HepG2 (cell line): ENCODE results near the gene PPME1. TPM values are rescaled to one million over a fixed set of nuclear protein-coding genes. Genes with fewer than 3 reads are reported as not detected.

Experiments
- ATAC-seq: fragments of 200-7000 bp; cut with Tn5 transposase; 3 replicates; pipeline ENCODE4 v1.9.1; 2020; ENCODE audit warnings: mild to moderate bottlenecking, moderate library complexity
- BruUV-seq: library from RNA; stranded (reverse); fragments of 400-500 nt; replicated peaks from 2 replicates; lab custom pipeline; 2021; lab: Mats Ljungman, UMichigan
- CTCF ChIA-PET: fragments of 300-600 bp; formaldehyde crosslinking; extraction: SDS; loops from one replicate; lab custom pipeline; 2021; ENCODE audit warnings: low total read pairs, inconsistent platforms, low intra/inter-chr PET ratio; lab: Yijun Ruan, JAX
- POLR2A ChIA-PET: fragments of 350-600 bp; sonication (Branson Sonifier 250); formaldehyde crosslinking; loops from one replicate; lab custom pipeline; 2020; ENCODE audit warnings: antibody characterized with exemption, inconsistent platforms; lab: Yijun Ruan, JAX
- DNase-seq: peaks from one replicate; pipeline ENCODE4 v3.0.0-alpha.2; 2015; ENCODE audit warnings: low spot score
- FAIRE-seq: peaks from 3 replicates; lab custom pipeline; 2011; peaks lifted over from hg19 to GRCh38; lab: Jason Lieb, UNC
- H2AFZ ChIP-seq: one replicate; pipeline ENCODE4 v1.6.1; 2011; ENCODE audit warnings: low read length, inconsistent platforms
- H3K27ac ChIP-seq: fragments of 300-600 bp; 3 replicates; pipeline ENCODE4 v1.8.0; 2011; ENCODE audit warnings: mixed run types, mild to moderate bottlenecking, mixed read lengths, low read length, inconsistent platforms; ENCODE audit not compliant: insufficient read depth; ENCODE audit errors: extremely low read length
- H3K27me3 ChIP-seq, 2 experiments: fragments of 200-600 bp in 1 of 2; 2 replicates in 1 of 2; 3 replicates in 1 of 2; pipeline versions ENCODE4 v1.6.0 to v1.8.0; 2011; ENCODE audit warnings: low read length in 2 of 2, mild to moderate bottlenecking in 2 of 2, moderate library complexity in 2 of 2, inconsistent platforms in 1 of 2; ENCODE audit not compliant: insufficient read depth in 2 of 2, control insufficient read depth in 1 of 2
- H3K36me3 ChIP-seq, 2 experiments: fragments of 200-600 bp in 1 of 2; replicated peaks in 1 of 2; 2 replicates in 1 of 2; 3 replicates in 1 of 2; pipeline versions ENCODE4 v1.5.1 to v1.8.0; 2011; ENCODE audit warnings: low read length in 2 of 2, inconsistent platforms in 1 of 2; ENCODE audit not compliant: insufficient read depth in 2 of 2, control insufficient read depth in 1 of 2
- H3K4me1 ChIP-seq: 2 replicates; pipeline ENCODE4 v1.5.1; 2012; ENCODE audit warnings: low read length, inconsistent platforms; ENCODE audit not compliant: insufficient read depth
- H3K4me2 ChIP-seq: 2 replicates; pipeline ENCODE4 v1.6.0; 2011; ENCODE audit warnings: low read depth, low read length, inconsistent platforms
- H3K4me3 ChIP-seq, 3 experiments: fragments of 200-600 bp in 1 of 3; sonication (generic), shearing (Covaris generic) in 1 of 3; replicated peaks in 1 of 3; 2 replicates each; pipeline ENCODE4 v1.5.1; 2011 to 2016; ENCODE audit warnings: low read length in 3 of 3, inconsistent platforms in 2 of 3, low read depth in 2 of 3, mild to moderate bottlenecking in 2 of 3, control low read depth in 1 of 3, mixed read lengths in 1 of 3; ENCODE audit not compliant: insufficient read depth in 1 of 3
- H3K79me2 ChIP-seq: one replicate; pipeline ENCODE4 v1.6.1; 2011; ENCODE audit warnings: low read length, inconsistent platforms; ENCODE audit not compliant: insufficient read depth
- H3K9ac ChIP-seq: 2 replicates; pipeline ENCODE4 v1.6.0; 2011; ENCODE audit warnings: mild to moderate bottlenecking, low read depth, low read length, inconsistent platforms; ENCODE audit not compliant: insufficient read depth
- H3K9me3 ChIP-seq: 2 replicates; pipeline ENCODE4 v1.5.1; 2012; ENCODE audit warnings: mild to moderate bottlenecking, low read length
- H4K20me1 ChIP-seq: 2 replicates; pipeline ENCODE4 v1.6.0; 2011; ENCODE audit warnings: inconsistent platforms, mild to moderate bottlenecking, low read length, moderate library complexity; ENCODE audit not compliant: insufficient read depth
- ATF3 ChIP-seq: sonication (generic); formaldehyde crosslinking; IDR thresholded peaks from 2 replicates; pipeline ENCODE4 v1.4.0; 2020; ENCODE audit warnings: missing genetic modification reagents
- ATF5 ChIP-seq: sonication (generic); formaldehyde crosslinking; IDR thresholded peaks from 2 replicates; pipeline ENCODE4 v1.4.0; 2020; ENCODE audit warnings: mild to moderate bottlenecking, low read depth, missing genetic modification reagents
- NFE2L2 ChIP-seq: fragments of 150-350 bp; IDR thresholded peaks from 2 replicates; pipeline ENCODE4 v1.6.1; 2014; ENCODE audit warnings: low read length
- NR2F2 ChIP-seq: IDR thresholded peaks from 2 replicates; pipeline ENCODE4 v1.6.1; 2012; ENCODE audit warnings: low read depth, inconsistent platforms, borderline replicate concordance
- POGZ ChIP-seq: sonication (generic); formaldehyde crosslinking; IDR thresholded peaks from 2 replicates; pipeline ENCODE4 v1.4.0; 2020; ENCODE audit warnings: mild to moderate bottlenecking, missing genetic modification reagents
- TAF15 ChIP-seq: fragments of 200-400 bp; formaldehyde crosslinking; IDR thresholded peaks from one replicate; pipeline ENCODE4 v1.6.1; 2018; ENCODE audit warnings: mild to moderate bottlenecking, low read depth, low read length; ENCODE audit not compliant: poor library complexity, severe bottlenecking
- TRAFD1 ChIP-seq: sonication (generic); formaldehyde crosslinking; IDR thresholded peaks from 2 replicates; pipeline ENCODE4 v1.5.1; 2020; ENCODE audit warnings: missing genetic modification reagents, mild to moderate bottlenecking, borderline replicate concordance
- ZBTB44 ChIP-seq: sonication (generic); formaldehyde crosslinking; IDR thresholded peaks from 2 replicates; pipeline ENCODE4 v1.4.0; 2020; ENCODE audit warnings: missing genetic modification reagents
- ZMYM2 ChIP-seq: sonication (generic); formaldehyde crosslinking; IDR thresholded peaks from 2 replicates; pipeline ENCODE4 v1.8.0; 2022; ENCODE audit warnings: mild to moderate bottlenecking, missing genetic modification reagents
- ZNF121 ChIP-seq: sonication (generic); formaldehyde crosslinking; IDR thresholded peaks from 2 replicates; pipeline ENCODE4 v1.5.0; 2020; ENCODE audit warnings: mild to moderate bottlenecking, missing genetic modification reagents
- ZNF557 ChIP-seq: sonication (generic); formaldehyde crosslinking; IDR thresholded peaks from 2 replicates; pipeline ENCODE4 v1.4.0; 2020; ENCODE audit warnings: missing genetic modification reagents
- ZNF768 ChIP-seq: sonication (generic); formaldehyde crosslinking; IDR thresholded peaks from 2 replicates; pipeline ENCODE4 v1.4.0; 2020; ENCODE audit warnings: missing genetic modification reagents
- WGBS: methylation state at CpG from one replicate; pipeline ENCODE4 v1.1.6; 2017; ENCODE audit warnings: low lambda C conversion rate; 5-methylcytosine and 5-hydroxymethylcytosine counted together
- in situ Hi-C: cut with HindIII; loops from 2 replicates; pipeline ENCODE4 v1.10.0; 2017; ENCODE audit warnings: low pct_unique_long_range_greater_than_20kb; ENCODE audit not compliant: extremely low pct_ligation_motif_present
- intact Hi-C: fragments of 100-400 bp; cut with micrococcal nuclease; formaldehyde crosslinking; loops from one replicate; pipeline ENCODE4 v1.10.0; 2022; ENCODE audit not compliant: unreplicated experiment
- polyA plus RNA-seq, 8 experiments: library from polyadenylated mRNA; depleted of rRNA in 3 of 8; stranded (reverse) in 7 of 8; unstranded in 1 of 8; fragments of >200 nt; fragmentation: Illumina TruSeq in 4 of 8; extraction: Trizol in 4 of 8; gene quantifications; 2 replicates each; pipeline versions ENCODE4 v1.2.1 to v1.2.3, GENCODE V29; 2011 to 2016; ENCODE audit warnings: low read depth in 4 of 8, missing spikeins in 1 of 8, mixed read lengths in 1 of 8; ENCODE audit not compliant: insufficient read depth in 1 of 8
- total RNA-seq, 5 experiments: library from RNA; depleted of rRNA; stranded (reverse); fragments of >200 nt; fragmentation: Illumina TruSeq; extraction: Trizol; gene quantifications; 2 replicates each; pipeline ENCODE4 v1.2.3, GENCODE V29; 2016; ENCODE audit warnings: low read depth in 1 of 5

PPME1 gene
- total and polyA plus RNA-seq, 2 of the 13 experiments (the other 11 are each of a cell fraction or from before 2014, with no cell fraction given) = 31.3 to 56.0 TPM

GRCh38 chr11:74138572-74138971, 32.5 kb upstream of the PPME1 start (continued):
- TF ChIP-seq ATF3 (peak; percentile 68; the same call in 1 of the 2 replicates), ZNF557 (CRISPR knock-in tag) (no peak), TAF15 (no peak), ATF5 (CRISPR knock-in tag) (no peak), NFE2L2 (peak; percentile 83), ZNF121 (no peak)
- TF ChIP-seq, all 625 proteins: peak for 34

- in situ Hi-C loops = no loop called here
- TF ChIP-seq TRAFD1 (CRISPR knock-in tag) (no peak), ZNF768 (no peak), ZBTB44 (CRISPR knock-in tag) (no peak), NR2F2 (no peak), POGZ (CRISPR knock-in tag) (no peak), ZMYM2 (CRISPR knock-in tag) (no peak)
Observed at GRCh38 chr11:74139151-74139918, 31.8 kb upstream of the PPME1 start.

More at GRCh38 chr11:74139151-74139918, 31.8 kb upstream of the PPME1 start:
- intact Hi-C loops = no loop called here
- no peaks in the 10 kb centered on the region for H3K79me2 ChIP-seq
- no peaks in the 10 kb centered on the region for H3K27me3 ChIP-seq
- no peak; the same call in 2 of the 3 replicates for ATAC-seq
- ChIA-PET POLR2A (interaction anchor here (0.7 to 1.8 kb wide), 2 partner anchors 31 to 186 kb away, joined by 3 to 4 read pairs; partner anchors contain the start of gene C2CD3), CTCF (no interaction called here)
- H3K27ac ChIP-seq = peak overlapping the region; percentile 59
- FAIRE-seq = no peak
- no peaks in the 10 kb centered on the region for H3K9me3 ChIP-seq
- no peak overlapping the region; a peak in 1 of 6 replicates for H3K4me3 ChIP-seq
- H3K4me1 ChIP-seq = peaks cover 32% of the 10 kb centered on the region
- no peak overlapping the region for H2AFZ ChIP-seq
- H3K36me3 ChIP-seq = peaks cover 0 to 9% of the 10 kb centered on the region in 2 experiments; a peak in 2 of 5 replicates
- H3K4me2 ChIP-seq = peak overlapping the region; percentile 3; the same call in 1 of the 2 replicates
- TSS peak; percentile 97 for BruUV-seq
- DNase-seq = no peak
- H3K9ac ChIP-seq = 0 out of 2 replicates have a peak overlapping the region, but pooled peaks have one; percentile 9
- H4K20me1 ChIP-seq = no peaks in the 10 kb centered on the region
- WGBS = 95% methylated on average over 6 of the region's 6 CpGs
